ENCODE results near the gene AGRN. TPM values are rescaled to one million over a fixed set of nuclear protein-coding genes. Genes with fewer than 3 reads are reported as not detected.

Gene AGRN
- total RNA-seq, 1 experiment from 2014 or later, result 184 TPM

GRCh38 chr1:1081311-1082238 lies 61.7 kb downstream of the AGRN start:
- Mint-ChIP-seq H3K27ac (no peak overlapping the region), H3K36me3 (no peaks in the 10 kb centered on the region), H3K9me3 (no peaks in the 10 kb centered on the region), H3K27me3 (ENCODE audit: low read depth) (no peaks in the 10 kb centered on the region), H3K4me1 (no peaks in the 10 kb centered on the region), H3K4me3 (no peak overlapping the region)
- TF ChIP-seq HMGA2 (CRISPR knock-in tag; IDR thresholded peaks at IDR 0.05), result no peak
- no peak for TF ChIP-seq PRRX2 (CRISPR knock-in tag; IDR thresholded peaks at IDR 0.05)
- no peak for TF ChIP-seq JUN (CRISPR knock-in tag; IDR thresholded peaks at IDR 0.05)
- TF ChIP-seq, protein P1, sequence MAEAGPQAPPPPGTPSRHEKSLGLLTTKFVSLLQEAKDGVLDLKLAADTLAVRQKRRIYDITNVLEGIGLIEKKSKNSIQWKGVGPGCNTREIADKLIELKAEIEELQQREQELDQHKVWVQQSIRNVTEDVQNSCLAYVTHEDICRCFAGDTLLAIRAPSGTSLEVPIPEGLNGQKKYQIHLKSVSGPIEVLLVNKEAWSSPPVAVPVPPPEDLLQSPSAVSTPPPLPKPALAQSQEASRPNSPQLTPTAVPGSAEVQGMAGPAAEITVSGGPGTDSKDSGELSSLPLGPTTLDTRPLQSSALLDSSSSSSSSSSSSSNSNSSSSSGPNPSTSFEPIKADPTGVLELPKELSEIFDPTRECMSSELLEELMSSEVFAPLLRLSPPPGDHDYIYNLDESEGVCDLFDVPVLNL (CRISPR knock-in tag; IDR thresholded peaks at IDR 0.05; ENCODE audit: borderline replicate concordance, low read depth), result no peak
- no peak for TF ChIP-seq HMGXB4 (CRISPR knock-in tag; IDR thresholded peaks at IDR 0.05)
- no peak for TF ChIP-seq MAX (CRISPR knock-in tag; IDR thresholded peaks at IDR 0.05)
- TF ChIP-seq E2F5 (CRISPR knock-in tag; IDR thresholded peaks at IDR 0.05), result no peak
- TF ChIP-seq, protein P2, sequence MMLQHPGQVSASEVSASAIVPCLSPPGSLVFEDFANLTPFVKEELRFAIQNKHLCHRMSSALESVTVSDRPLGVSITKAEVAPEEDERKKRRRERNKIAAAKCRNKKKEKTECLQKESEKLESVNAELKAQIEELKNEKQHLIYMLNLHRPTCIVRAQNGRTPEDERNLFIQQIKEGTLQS (CRISPR knock-in tag; conservative IDR thresholded peaks at IDR 0.05), result no peak
- TF ChIP-seq SMAD4 (CRISPR knock-in tag; IDR thresholded peaks at IDR 0.05), result no peak
- no peak for TF ChIP-seq EMX1 (CRISPR knock-in tag; IDR thresholded peaks at IDR 0.05)
- TF ChIP-seq NR1H2 (CRISPR knock-in tag; IDR thresholded peaks at IDR 0.05), result no peak
- TF ChIP-seq NR3C1 (CRISPR knock-in tag; conservative IDR thresholded peaks at IDR 0.05; ENCODE audit: low read depth), result no peak
- TF ChIP-seq CREM (CRISPR knock-in tag; IDR thresholded peaks at IDR 0.05), result no peak
- no peak for TF ChIP-seq SP1 (CRISPR knock-in tag; conservative IDR thresholded peaks at IDR 0.05)
- POLR2A ChIA-PET, result no interaction called here
- DNase-seq (ENCODE audit: low spot score) (no peak), ATAC-seq (no peak)
- CTCF ChIA-PET, result no interaction called here

DNA sequence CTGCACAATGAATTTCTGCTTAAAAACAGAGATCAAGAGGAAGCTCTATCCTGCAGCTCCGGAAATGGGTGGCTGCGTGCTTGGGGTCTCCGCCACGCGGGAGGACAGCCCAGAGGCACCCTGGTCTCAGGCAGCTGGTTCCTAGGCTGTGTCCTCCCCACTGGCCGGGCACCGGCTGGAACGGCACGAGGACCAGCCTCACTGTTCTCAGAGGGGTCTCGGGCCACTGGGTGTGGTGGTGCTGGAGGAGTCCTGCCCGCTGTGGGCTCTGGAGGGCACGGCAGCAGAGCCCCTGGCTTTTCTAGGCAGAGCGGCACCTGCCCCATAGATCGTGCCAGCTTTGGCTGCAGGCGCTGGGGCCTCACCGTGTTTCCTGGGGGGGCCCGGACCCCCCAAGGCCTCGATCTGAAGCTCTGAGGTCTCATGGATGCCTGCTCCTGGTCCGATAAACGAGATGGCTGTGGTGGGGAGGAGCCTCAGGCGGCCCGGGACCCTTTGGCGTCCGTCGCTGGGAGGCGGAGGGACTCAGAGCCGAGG lies 62.4 kb downstream of the AGRN start:
- ChIA-PET POLR2A (no interaction called here), CTCF (no interaction called here)
- Mint-ChIP-seq H3K27me3 (ENCODE audit: low read depth) (no peaks in the 10 kb centered on the region), H3K4me1 (no peaks in the 10 kb centered on the region), H3K4me3 (no peak overlapping the region), H3K9me3 (no peaks in the 10 kb centered on the region), H3K27ac (no peak overlapping the region), H3K36me3 (no peaks in the 10 kb centered on the region)
- TF ChIP-seq GABPB1 (CRISPR knock-in tag; IDR thresholded peaks at IDR 0.05) (no peak), ZNF416 (CRISPR knock-in tag; IDR thresholded peaks at IDR 0.05) (no peak), NR3C1 (CRISPR knock-in tag; conservative IDR thresholded peaks at IDR 0.05; ENCODE audit: low read depth) (no peak), NR1H2 (CRISPR knock-in tag; IDR thresholded peaks at IDR 0.05) (no peak), MLX (CRISPR knock-in tag; IDR thresholded peaks at IDR 0.05) (no peak), RORB (CRISPR knock-in tag; IDR thresholded peaks at IDR 0.05) (no peak), CREB1 (CRISPR knock-in tag; IDR thresholded peaks at IDR 0.05) (no peak), SOX15 (CRISPR knock-in tag; IDR thresholded peaks at IDR 0.05) (no peak), KAT7 (CRISPR knock-in tag; IDR thresholded peaks at IDR 0.05; ENCODE audit: borderline replicate concordance) (no peak), NFATC4 (CRISPR knock-in tag; IDR thresholded peaks at IDR 0.05) (no peak)
- TF ChIP-seq, protein P3, sequence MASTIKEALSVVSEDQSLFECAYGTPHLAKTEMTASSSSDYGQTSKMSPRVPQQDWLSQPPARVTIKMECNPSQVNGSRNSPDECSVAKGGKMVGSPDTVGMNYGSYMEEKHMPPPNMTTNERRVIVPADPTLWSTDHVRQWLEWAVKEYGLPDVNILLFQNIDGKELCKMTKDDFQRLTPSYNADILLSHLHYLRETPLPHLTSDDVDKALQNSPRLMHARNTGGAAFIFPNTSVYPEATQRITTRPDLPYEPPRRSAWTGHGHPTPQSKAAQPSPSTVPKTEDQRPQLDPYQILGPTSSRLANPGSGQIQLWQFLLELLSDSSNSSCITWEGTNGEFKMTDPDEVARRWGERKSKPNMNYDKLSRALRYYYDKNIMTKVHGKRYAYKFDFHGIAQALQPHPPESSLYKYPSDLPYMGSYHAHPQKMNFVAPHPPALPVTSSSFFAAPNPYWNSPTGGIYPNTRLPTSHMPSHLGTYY (CRISPR knock-in tag; IDR thresholded peaks at IDR 0.05), result no peak
- TF ChIP-seq, protein P4, sequence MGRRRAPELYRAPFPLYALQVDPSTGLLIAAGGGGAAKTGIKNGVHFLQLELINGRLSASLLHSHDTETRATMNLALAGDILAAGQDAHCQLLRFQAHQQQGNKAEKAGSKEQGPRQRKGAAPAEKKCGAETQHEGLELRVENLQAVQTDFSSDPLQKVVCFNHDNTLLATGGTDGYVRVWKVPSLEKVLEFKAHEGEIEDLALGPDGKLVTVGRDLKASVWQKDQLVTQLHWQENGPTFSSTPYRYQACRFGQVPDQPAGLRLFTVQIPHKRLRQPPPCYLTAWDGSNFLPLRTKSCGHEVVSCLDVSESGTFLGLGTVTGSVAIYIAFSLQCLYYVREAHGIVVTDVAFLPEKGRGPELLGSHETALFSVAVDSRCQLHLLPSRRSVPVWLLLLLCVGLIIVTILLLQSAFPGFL (CRISPR knock-in tag; IDR thresholded peaks at IDR 0.05; ENCODE audit: borderline replicate concordance), result no peak
- TF ChIP-seq, protein P5, sequence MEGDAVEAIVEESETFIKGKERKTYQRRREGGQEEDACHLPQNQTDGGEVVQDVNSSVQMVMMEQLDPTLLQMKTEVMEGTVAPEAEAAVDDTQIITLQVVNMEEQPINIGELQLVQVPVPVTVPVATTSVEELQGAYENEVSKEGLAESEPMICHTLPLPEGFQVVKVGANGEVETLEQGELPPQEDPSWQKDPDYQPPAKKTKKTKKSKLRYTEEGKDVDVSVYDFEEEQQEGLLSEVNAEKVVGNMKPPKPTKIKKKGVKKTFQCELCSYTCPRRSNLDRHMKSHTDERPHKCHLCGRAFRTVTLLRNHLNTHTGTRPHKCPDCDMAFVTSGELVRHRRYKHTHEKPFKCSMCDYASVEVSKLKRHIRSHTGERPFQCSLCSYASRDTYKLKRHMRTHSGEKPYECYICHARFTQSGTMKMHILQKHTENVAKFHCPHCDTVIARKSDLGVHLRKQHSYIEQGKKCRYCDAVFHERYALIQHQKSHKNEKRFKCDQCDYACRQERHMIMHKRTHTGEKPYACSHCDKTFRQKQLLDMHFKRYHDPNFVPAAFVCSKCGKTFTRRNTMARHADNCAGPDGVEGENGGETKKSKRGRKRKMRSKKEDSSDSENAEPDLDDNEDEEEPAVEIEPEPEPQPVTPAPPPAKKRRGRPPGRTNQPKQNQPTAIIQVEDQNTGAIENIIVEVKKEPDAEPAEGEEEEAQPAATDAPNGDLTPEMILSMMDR (IDR thresholded peaks at IDR 0.05), result no peak
- ATAC-seq (no peak), DNase-seq (ENCODE audit: low spot score) (no peak)

All from WTC11 (cell line).